ENCODE measurements around the gene CTNNA1. TPM values are rescaled to one million over a fixed set of nuclear protein-coding genes. Genes with fewer than 3 reads are reported as not detected.

The CTNNA1 gene
- polyA plus RNA-seq, 1 donor (not counting 4 experiments of a cell fraction or from before 2014, with no cell fraction given) = 119 TPM

DNA sequence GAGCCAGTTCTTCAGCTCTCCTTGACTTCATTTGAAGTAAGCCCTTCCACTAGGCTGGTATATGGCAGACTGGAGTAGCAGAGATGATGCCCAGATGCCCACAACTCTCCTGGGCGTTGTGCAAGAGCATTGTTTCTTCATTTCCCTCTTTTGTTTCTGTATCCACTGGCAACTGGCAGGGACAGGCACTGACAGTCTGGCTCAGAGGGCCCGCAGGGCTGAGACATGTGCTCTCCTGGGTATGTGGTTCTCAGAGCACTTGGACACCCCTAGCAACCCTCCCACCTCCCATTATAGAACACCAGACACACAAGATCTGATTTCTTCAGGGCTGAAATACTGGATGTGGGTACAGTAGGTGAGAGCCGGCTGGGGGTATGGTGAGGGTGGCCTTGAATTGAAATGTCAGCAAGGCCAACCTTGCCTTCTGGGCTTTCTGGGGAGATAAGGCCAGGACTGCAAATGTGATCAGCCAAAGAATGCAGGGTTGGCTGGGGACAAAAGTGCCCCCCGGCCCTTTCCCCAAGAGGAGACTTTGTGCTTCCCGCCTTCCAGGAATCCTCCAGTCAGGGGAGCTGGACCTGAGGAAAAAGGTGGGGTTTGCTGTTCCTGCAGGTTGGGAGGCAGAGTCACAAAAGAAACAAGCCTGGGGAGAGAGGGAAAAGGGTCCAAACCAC, 28.6 kb upstream of the CTNNA1 start:
- H3K9me1 ChIP-seq (ENCODE audit: control insufficient read depth, extremely low read depth, insufficient read depth, low read length) = no peaks in the 10 kb centered on the region
- H3K27ac ChIP-seq (ENCODE audit: control insufficient read depth, insufficient read depth, low read length) = peak overlapping the region; percentile 69
- H4K20me1 ChIP-seq (ENCODE audit: control insufficient read depth, extremely low read depth, insufficient read depth, low read length) = no peaks in the 10 kb centered on the region
- H3K79me2 ChIP-seq (ENCODE audit: control insufficient read depth, insufficient read depth, low read length) = no peaks in the 10 kb centered on the region
- DNase-seq (ENCODE audit: low read depth, low spot score) = no peak
- no peak overlapping the region for H2AFZ ChIP-seq (ENCODE audit: control insufficient read depth, low read length)
- peak; percentile 67 for FAIRE-seq
- no peak overlapping the region for H3K4me3 ChIP-seq (ENCODE audit: control insufficient read depth in 2 of 3, extremely low read depth in 1 of 3, insufficient read depth in 2 of 3, low read depth in 1 of 3, low read length in 3 of 3)
- H3K9me3 ChIP-seq (ENCODE audit: control insufficient read depth, low read depth, low read length) = no peaks in the 10 kb centered on the region
- H3K36me3 ChIP-seq (ENCODE audit: control insufficient read depth in 2 of 2, extremely low read depth in 1 of 2, insufficient read depth in 2 of 2, low read length in 2 of 2) = no peaks in the 10 kb centered on the region
- TF ChIP-seq CTCF (optimal IDR thresholded peaks at IDR 0.05 in 1 of 3, IDR thresholded peaks at IDR 0.05 in 1 of 3, conservative IDR thresholded peaks at IDR 0.05 in 1 of 3; ENCODE audit: extremely low read depth in 1 of 3, insufficient read depth in 2 of 3, low read length in 3 of 3) = no peak
- TF ChIP-seq EZH2 (IDR thresholded peaks at IDR 0.05; ENCODE audit: low read length) = no peak
- H3K27me3 ChIP-seq (ENCODE audit: control insufficient read depth, extremely low read depth, insufficient read depth, low read length) = no peaks in the 10 kb centered on the region
- H3K9ac ChIP-seq (ENCODE audit: control insufficient read depth, extremely low read depth, insufficient read depth, low read length) = peak overlapping the region; percentile 48
- H3K4me1 ChIP-seq (ENCODE audit: control insufficient read depth, extremely low read depth, insufficient read depth, low read length) = peaks cover 31% of the 10 kb centered on the region
- dilution Hi-C loops (cut with MboI; ENCODE audit: extremely low pct_ligation_motif_present, low sequenced_read_pairs) = no loop called here
- H3K4me2 ChIP-seq (ENCODE audit: control insufficient read depth, extremely low read depth, insufficient read depth, low read depth, low read length) = peak overlapping the region; percentile 74

DNA sequence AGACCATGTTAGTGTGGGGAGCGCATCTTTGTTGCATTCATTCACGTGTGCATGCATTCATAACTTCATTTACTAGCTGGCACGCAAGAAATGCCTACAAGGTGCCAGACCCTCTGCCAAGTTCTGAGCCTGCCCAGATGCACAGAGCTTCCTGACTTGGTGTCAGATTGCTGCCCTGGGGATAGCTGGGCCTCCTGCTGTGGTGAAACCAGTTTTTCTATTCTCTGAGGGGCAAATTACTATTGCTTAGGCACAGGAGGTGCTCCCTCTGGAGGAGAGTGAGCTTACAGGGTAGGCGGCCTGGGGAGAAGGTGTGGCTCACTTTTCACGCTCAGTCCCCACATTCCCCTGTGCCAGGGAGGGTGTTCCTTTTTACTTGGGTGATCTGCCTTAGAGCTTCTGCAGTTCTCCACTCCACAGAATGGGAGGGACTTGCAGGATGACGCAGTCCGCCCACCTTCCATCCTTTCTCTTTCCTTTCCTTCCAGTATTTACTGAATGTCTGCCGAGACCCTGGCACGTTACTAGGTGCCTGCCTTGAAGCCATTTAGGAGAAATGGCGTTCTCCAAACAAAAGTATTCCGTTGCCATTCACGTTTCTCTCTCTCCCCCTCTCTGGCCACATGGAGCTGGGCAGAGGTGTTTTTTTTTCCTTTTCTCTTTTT, 27.9 kb upstream of the CTNNA1 start:
- dilution Hi-C loops (cut with MboI; ENCODE audit: extremely low pct_ligation_motif_present, low sequenced_read_pairs) = no loop called here
- peak; percentile 77 to 92 (median 87) for TF ChIP-seq CTCF (optimal IDR thresholded peaks at IDR 0.05 in 1 of 3, IDR thresholded peaks at IDR 0.05 in 1 of 3, conservative IDR thresholded peaks at IDR 0.05 in 1 of 3; ENCODE audit: extremely low read depth in 1 of 3, insufficient read depth in 2 of 3, low read length in 3 of 3)
- TF ChIP-seq EZH2 (IDR thresholded peaks at IDR 0.05; ENCODE audit: low read length) = no peak
- Histone ChIP-seq H3K4me1 (ENCODE audit: control insufficient read depth, extremely low read depth, insufficient read depth, low read length) (peaks cover 31% of the 10 kb centered on the region), H3K4me3 (ENCODE audit: control insufficient read depth in 2 of 3, extremely low read depth in 1 of 3, insufficient read depth in 2 of 3, low read depth in 1 of 3, low read length in 3 of 3) (peak overlapping the region in 2 of 3 experiments; percentile 43 to 50), H2AFZ (ENCODE audit: control insufficient read depth, low read length) (peak overlapping the region; percentile 72), H3K9me3 (ENCODE audit: control insufficient read depth, low read depth, low read length) (no peaks in the 10 kb centered on the region), H3K36me3 (ENCODE audit: control insufficient read depth in 2 of 2, extremely low read depth in 1 of 2, insufficient read depth in 2 of 2, low read length in 2 of 2) (no peaks in the 10 kb centered on the region), H3K27ac (ENCODE audit: control insufficient read depth, insufficient read depth, low read length) (peak overlapping the region; percentile 83), H3K9me1 (ENCODE audit: control insufficient read depth, extremely low read depth, insufficient read depth, low read length) (no peaks in the 10 kb centered on the region), H3K4me2 (ENCODE audit: control insufficient read depth, extremely low read depth, insufficient read depth, low read depth, low read length) (peak overlapping the region; percentile 74), H3K79me2 (ENCODE audit: control insufficient read depth, insufficient read depth, low read length) (no peaks in the 10 kb centered on the region), H3K27me3 (ENCODE audit: control insufficient read depth, extremely low read depth, insufficient read depth, low read length) (no peaks in the 10 kb centered on the region), H4K20me1 (ENCODE audit: control insufficient read depth, extremely low read depth, insufficient read depth, low read length) (no peaks in the 10 kb centered on the region), H3K9ac (ENCODE audit: control insufficient read depth, extremely low read depth, insufficient read depth, low read length) (peak overlapping the region; percentile 75)
- DNase-seq (ENCODE audit: low read depth, low spot score) = peak; percentile 93
- FAIRE-seq = peak; percentile 98

Measured in keratinocyte (primary cell).